Activated CD4-positive, alpha-beta T cell treated with anti-CD3 and anti-CD28 coated beads, Interleukin-2, amount 50 U/mL, for 24 hours (primary cell): ENCODE measurements around the gene IGSF5.
"Not testable (repeated sequence)": the region's sequence is repeated elsewhere in the genome, so short reads cannot be mapped to it uniquely, and the experiment has no call there.

ENCODE experiments used
- DNase-seq, 2 donors: peaks; one replicate each; pipeline ENCODE4 v3.0.0-alpha.2; 2020; ENCODE audit warnings: low read depth in 1 of 2, low spot score in 1 of 2

The IGSF5 gene

GRCh38 chr21:39738566-39738965, 6.4 kb upstream of the IGSF5 start:
- no peak for DNase-seq

GRCh38 chr21:39739531-39739930, 5.5 kb upstream of the IGSF5 start:
- not testable (repeated sequence) for DNase-seq

GRCh38 chr21:39742561-39742960, 2.4 kb upstream of the IGSF5 start:
- not testable (repeated sequence) for DNase-seq

- DNase-seq, result not testable (repeated sequence)
These were observed 349 bp downstream of the IGSF5 start for GRCh38 chr21:39745332-39745731.

GRCh38 chr21:39750670-39751069, 5.7 kb downstream of the IGSF5 start:
- DNase-seq, result no peak

GRCh38 chr21:39754811-39755210, 9.8 kb downstream of the IGSF5 start:
- DNase-seq, result no peak

GRCh38 chr21:39756285-39756684, 11.3 kb downstream of the IGSF5 start:
- DNase-seq, result no peak

- no peak for DNase-seq
These were observed 18.4 kb downstream of the IGSF5 start for GRCh38 chr21:39763272-39763970.

- DNase-seq, result no peak
These were observed 29.2 kb downstream of the IGSF5 start for GRCh38 chr21:39774227-39774626.

GRCh38 chr21:39775816-39776215, 30.8 kb downstream of the IGSF5 start:
- DNase-seq, result no peak

GRCh38 chr21:39776589-39776988, 31.6 kb downstream of the IGSF5 start:
- no peak for DNase-seq

- DNase-seq, result no peak
These were observed 36.3 kb downstream of the IGSF5 start for GRCh38 chr21:39781331-39781730.

GRCh38 chr21:39788383-39788782, 43.4 kb downstream of the IGSF5 start:
- no peak for DNase-seq

- no peak for DNase-seq
These were observed 51.5 kb downstream of the IGSF5 start for GRCh38 chr21:39796466-39796865.

- no peak for DNase-seq
These were observed 54.2 kb downstream of the IGSF5 start for GRCh38 chr21:39799178-39799577.

GRCh38 chr21:39800311-39800710, 55.3 kb downstream of the IGSF5 start:
- no peak for DNase-seq

GRCh38 chr21:39802217-39802616, 57.2 kb downstream of the IGSF5 start:
- DNase-seq, result no peak

GRCh38 chr21:39803393-39803792, 58.4 kb downstream of the IGSF5 start:
- no peak for DNase-seq

GRCh38 chr21:39804240-39804639, 59.3 kb downstream of the IGSF5 start:
- no peak for DNase-seq

- no peak for DNase-seq
These were observed 61.0 kb downstream of the IGSF5 start for GRCh38 chr21:39805983-39806382.

GRCh38 chr21:39807738-39808137, 62.8 kb downstream of the IGSF5 start:
- no peak for DNase-seq

GRCh38 chr21:39809936-39810335, 65.0 kb downstream of the IGSF5 start:
- no peak for DNase-seq

- DNase-seq, result no peak
These were observed 68.0 kb downstream of the IGSF5 start for GRCh38 chr21:39812983-39813382.
